GM18907 (cell line): ENCODE results near the gene PLS3.
"Not testable (repeated sequence)": the region's sequence is repeated elsewhere in the genome, so short reads cannot be mapped to it uniquely, and the experiment has no call there.

Experiments used
- ATAC-seq: cut with Tn5 transposase; IDR thresholded peaks from one replicate; pipeline ENCODE4 v1.9.1; 2021; ENCODE audit warnings: mild to moderate bottlenecking, moderate library complexity; ENCODE audit not compliant: unreplicated experiment

PLS3 gene

GRCh38 chrX:115560978-115561604 lies at the start of gene PLS3:
TSS of gene PLS3 (plus strand) at chrX:115561174. CDS start at chrX:115610251, 49,077 bp downstream.
- peak; percentile 70 for ATAC-seq

GRCh38 chrX:115518113-115518512 lies 42.9 kb upstream of the PLS3 start:
- no peak for ATAC-seq

GRCh38 chrX:115521741-115522140 lies 39.2 kb upstream of the PLS3 start:
- ATAC-seq, result no peak

GRCh38 chrX:115522952-115523351 lies 38.0 kb upstream of the PLS3 start:
- no peak for ATAC-seq

- no peak for ATAC-seq
Measured at GRCh38 chrX:115525486-115525885, 35.5 kb upstream of the PLS3 start.

GRCh38 chrX:115531818-115532403 lies 29.1 kb upstream of the PLS3 start:
- ATAC-seq, result no peak

- no peak for ATAC-seq
Measured at GRCh38 chrX:115533485-115533884, 27.5 kb upstream of the PLS3 start.

- no peak for ATAC-seq
Measured at GRCh38 chrX:115534383-115534782, 26.6 kb upstream of the PLS3 start.

GRCh38 chrX:115535421-115535820 lies 25.6 kb upstream of the PLS3 start:
- no peak for ATAC-seq

GRCh38 chrX:115535844-115536243 lies 25.1 kb upstream of the PLS3 start:
- no peak for ATAC-seq

- no peak for ATAC-seq
Measured at GRCh38 chrX:115539841-115540240, 21.1 kb upstream of the PLS3 start.

- ATAC-seq, result not testable (repeated sequence)
Measured at GRCh38 chrX:115541045-115541444, 19.9 kb upstream of the PLS3 start.

- no peak for ATAC-seq
Measured at GRCh38 chrX:115547448-115547847, 13.5 kb upstream of the PLS3 start.

GRCh38 chrX:115549008-115549407 lies 12.0 kb upstream of the PLS3 start:
- ATAC-seq, result no peak

GRCh38 chrX:115553171-115553570 lies 7.8 kb upstream of the PLS3 start:
- ATAC-seq, result no peak

GRCh38 chrX:115559672-115560071 lies 1.3 kb upstream of the PLS3 start:
- no peak for ATAC-seq

- ATAC-seq, result no peak
Measured at GRCh38 chrX:115560211-115560977, 580 bp upstream of the PLS3 start.

GRCh38 chrX:115561605-115562479 lies 868 bp downstream of the PLS3 start:
- ATAC-seq, result peak; percentile 24

- no peak for ATAC-seq
Measured at GRCh38 chrX:115562480-115562847, 1.5 kb downstream of the PLS3 start.

GRCh38 chrX:115563633-115564162 lies 2.7 kb downstream of the PLS3 start:
- no peak for ATAC-seq

- ATAC-seq, result no peak
Measured at GRCh38 chrX:115564243-115564642, 3.3 kb downstream of the PLS3 start.
